Right lobe of liver (tissue), 4 donors: ENCODE data around the gene ELL.

Experiments
- CTCF ChIP-seq, 4 donors: fragments of 200-600 bp in 3 of 4; fragments of 450-650 bp in 1 of 4; IDR thresholded peaks; one replicate each; pipeline versions ENCODE4 v1.5.1 to v1.8.0; 2016 to 2022; ENCODE audit warnings: antibody characterized with exemption in 4 of 4, mild to moderate bottlenecking in 2 of 4
- POLR2A ChIP-seq: fragments of 450-650 bp; IDR thresholded peaks from one replicate; pipeline ENCODE4 v1.6.1; 2017; ENCODE audit warnings: antibody characterized with exemption, mild to moderate bottlenecking
- donor health status: DM: no; HTN: no; CAD: no.
- donor health status: DM: no; HTN: no; CAD: no.
- donor health status: DM: no; HTN: yes; CAD: no.

- TF ChIP-seq CTCF (IDR thresholded peaks at IDR 0.05) (no peak), POLR2A (no peak)
Measured at GRCh38 chr19:18466354-18466753, 55.5 kb downstream of the ELL start.
